ENCODE results near the gene PROSER2. TPM values are rescaled to one million over a fixed set of nuclear protein-coding genes. Genes with fewer than 3 reads are reported as not detected.

PROSER2 gene
- total RNA-seq, 4 donors from 2014 or later, result 11.5 to 19.8 (median 13.4) TPM

- Histone ChIP-seq H3K4me3 (replicated peaks in 1 of 3) (peak overlapping the region; percentile 69 to 91 (median 81)), H3K27me3 (no peaks in the 10 kb centered on the region), H3K9me3 (no peaks in the 10 kb centered on the region), H3K4me1 (peaks cover 9 to 12% of the 10 kb centered on the region in 2 donors), H3K36me3 (no peaks in the 10 kb centered on the region), H3K27ac (peak overlapping the region; percentile 31 to 88 (median 75))
- 12 to 18% methylated on average over 6 of the region's 6 CpGs for WGBS, 2 donors
- intact Hi-C loops (cut with DNase I), result no loop called here
- no peak for DNase-seq
- TF ChIP-seq POLR2A (IDR thresholded peaks at IDR 0.05), result no peak
- TF ChIP-seq CTCF (IDR thresholded peaks at IDR 0.05), result no peak
Observed at GRCh38 chr10:11823989-11824346, 812 bp downstream of the PROSER2 start.

GRCh38 chr10:11824376-11824775 lies 1.2 kb downstream of the PROSER2 start:
- Histone ChIP-seq H3K27ac (peak overlapping the region in 1 of 3 donors; percentile 75), H3K36me3 (no peaks in the 10 kb centered on the region), H3K4me3 (replicated peaks in 1 of 3) (no peak overlapping the region), H3K27me3 (no peaks in the 10 kb centered on the region), H3K4me1 (peaks cover 9 to 12% of the 10 kb centered on the region in 2 donors), H3K9me3 (no peaks in the 10 kb centered on the region)
- TF ChIP-seq POLR2A (IDR thresholded peaks at IDR 0.05) (peak in 1 of 2 donors; percentile 29), CTCF (IDR thresholded peaks at IDR 0.05) (no peak)
- 43 to 47% methylated on average over 6 of the region's 6 CpGs for WGBS, 2 donors
- DNase-seq, result no peak
- intact Hi-C loops (cut with DNase I), result no loop called here

GRCh38 chr10:11824825-11825224 lies 1.7 kb downstream of the PROSER2 start:
- H3K4me3 ChIP-seq (replicated peaks in 1 of 3), result no peak overlapping the region
- no peaks in the 10 kb centered on the region for H3K27me3 ChIP-seq
- no peaks in the 10 kb centered on the region for H3K36me3 ChIP-seq
- H3K27ac ChIP-seq, result no peak overlapping the region
- intact Hi-C loops (cut with DNase I), result no loop called here
- no peak for DNase-seq
- H3K4me1 ChIP-seq, result peaks cover 9 to 12% of the 10 kb centered on the region in 2 donors
- H3K9me3 ChIP-seq, result no peaks in the 10 kb centered on the region
- TF ChIP-seq CTCF (IDR thresholded peaks at IDR 0.05), result no peak
- WGBS, 2 donors, result 83 to 88% methylated on average over 11 of the region's 11 CpGs

DNA sequence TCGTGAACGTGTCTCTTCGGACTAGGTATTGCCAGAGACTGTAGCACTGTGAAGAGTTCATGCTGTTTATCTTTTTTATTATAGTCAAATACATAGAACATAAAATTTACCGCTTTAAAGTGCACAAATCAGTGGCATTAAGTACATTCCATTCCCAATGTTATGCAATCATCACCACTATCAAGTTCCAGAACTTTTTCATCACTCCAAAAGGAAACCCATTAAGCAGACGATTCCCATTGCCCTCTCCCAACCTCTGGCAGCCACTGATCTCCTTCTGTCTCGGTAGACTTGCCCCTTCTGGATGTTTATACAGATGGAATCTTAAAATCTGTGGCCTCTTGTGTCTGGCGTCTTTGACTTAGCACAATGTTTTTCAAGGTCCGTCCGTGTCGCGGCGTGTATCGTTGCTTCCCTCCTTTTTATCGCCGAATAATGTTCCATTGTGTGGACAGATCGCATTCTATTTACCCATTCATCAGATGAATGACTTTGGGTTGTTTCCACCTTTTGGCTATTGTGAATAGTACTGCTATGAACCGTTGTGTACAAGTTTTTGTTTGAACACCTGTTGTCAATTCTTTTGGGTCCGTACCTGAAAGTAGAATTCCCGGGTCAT lies 2.7 kb downstream of the PROSER2 start:
- Histone ChIP-seq H3K36me3 (no peaks in the 10 kb centered on the region), H3K9me3 (no peaks in the 10 kb centered on the region), H3K4me3 (replicated peaks in 1 of 3) (no peak overlapping the region), H3K4me1 (peaks cover 11 to 17% of the 10 kb centered on the region in 2 donors), H3K27ac (no peak overlapping the region), H3K27me3 (no peaks in the 10 kb centered on the region)
- no peak for DNase-seq
- intact Hi-C loops (cut with DNase I), result no loop called here
- no peak for TF ChIP-seq POLR2A (IDR thresholded peaks at IDR 0.05)
- no peak for TF ChIP-seq CTCF (IDR thresholded peaks at IDR 0.05)
- WGBS, 2 donors, result 88 to 89% methylated on average over 19 of the region's 19 CpGs

DNA sequence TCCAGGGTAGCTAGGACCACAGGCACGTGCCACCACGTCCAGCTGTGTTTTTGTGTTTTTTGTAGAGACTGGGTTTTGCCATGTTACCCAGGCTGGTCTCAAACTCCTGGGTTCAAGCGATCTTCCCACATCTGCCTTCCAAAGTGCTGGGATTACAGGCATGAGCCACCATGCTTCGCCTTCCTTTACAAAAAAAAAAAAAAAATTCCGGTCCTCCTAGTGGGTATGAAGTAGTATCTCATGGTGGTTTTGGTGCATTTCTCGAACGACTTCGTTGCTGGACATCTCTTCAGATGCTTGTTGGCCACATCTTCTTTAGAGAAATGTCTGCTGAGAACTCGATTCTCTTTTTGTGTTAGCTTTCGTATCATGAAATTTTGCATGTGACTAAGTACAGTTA lies 3.9 kb downstream of the PROSER2 start:
- Histone ChIP-seq H3K27me3 (no peaks in the 10 kb centered on the region), H3K27ac (no peak overlapping the region), H3K4me3 (replicated peaks in 1 of 3) (no peak overlapping the region), H3K36me3 (no peaks in the 10 kb centered on the region), H3K4me1 (peaks cover 14 to 25% of the 10 kb centered on the region in 2 donors), H3K9me3 (no peaks in the 10 kb centered on the region)
- 91 to 93% methylated on average over 10 of the region's 10 CpGs for WGBS, 2 donors
- TF ChIP-seq CTCF (IDR thresholded peaks at IDR 0.05) (no peak), POLR2A (IDR thresholded peaks at IDR 0.05) (no peak)
- intact Hi-C loops (cut with DNase I), result no loop called here
- DNase-seq, result no peak
